Measurements from ENCODE around the gene FAM107B. TPM values are rescaled to one million over a fixed set of nuclear protein-coding genes. Genes with fewer than 3 reads are reported as not detected.
"Not testable (repeated sequence)": the region's sequence is repeated elsewhere in the genome, so short reads cannot be mapped to it uniquely, and the experiment has no call there.

FAM107B gene
- total and polyA plus RNA-seq, 10 of the 15 experiments (the other 5 are each of a cell fraction or from before 2014, with no cell fraction given), result 22.9 to 162 (median 86.6) TPM

DNA sequence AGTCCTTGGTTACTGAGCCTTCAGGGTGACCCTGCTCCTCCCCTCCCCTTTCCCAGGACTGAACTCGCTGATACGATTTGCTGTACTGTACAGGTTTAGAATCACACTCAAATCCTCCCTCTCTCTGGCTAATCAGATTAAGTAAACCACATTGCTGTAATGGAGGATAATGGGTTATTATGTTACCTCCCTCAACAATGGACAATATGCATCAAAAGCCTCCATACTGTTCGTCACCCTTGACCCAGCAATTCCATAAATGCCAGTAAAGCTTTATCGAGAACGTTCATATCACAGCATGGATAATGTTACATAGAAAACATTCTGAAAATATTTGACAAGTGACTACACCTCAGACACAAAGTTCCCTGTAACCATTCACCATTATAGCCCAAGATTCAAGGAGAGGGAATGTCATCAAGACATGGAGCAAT, 61.7 kb downstream of the FAM107B start:
- Histone ChIP-seq H3K4me1 (ENCODE audit: control insufficient read depth, insufficient read depth, low read length) (no peaks in the 10 kb centered on the region), H3K36me3 (ENCODE audit: control insufficient read depth in 2 of 2, insufficient read depth in 2 of 2, low read length in 1 of 2) (no peaks in the 10 kb centered on the region), H3K27ac (ENCODE audit: control insufficient read depth, insufficient read depth) (no peak overlapping the region), H3K4me2 (ENCODE audit: control insufficient read depth, insufficient read depth) (no peak overlapping the region), H3K4me3 (no peak overlapping the region), H3K9ac (ENCODE audit: control insufficient read depth, insufficient read depth, low read length) (no peak overlapping the region), H4K20me1 (ENCODE audit: control insufficient read depth, insufficient read depth) (no peaks in the 10 kb centered on the region), H3K79me2 (ENCODE audit: control insufficient read depth, insufficient read depth, low read length) (no peaks in the 10 kb centered on the region), H3K27me3 (replicated peaks in 1 of 2; ENCODE audit: control insufficient read depth in 2 of 2, insufficient read depth in 2 of 2, low read length in 1 of 2) (no peaks in the 10 kb centered on the region), H2AFZ (ENCODE audit: control insufficient read depth, low read depth, low read length) (no peak overlapping the region), H3K9me3 (replicated peaks; ENCODE audit: control insufficient read depth, insufficient read depth, low read length) (no peaks in the 10 kb centered on the region)
- intact Hi-C loops (cut with micrococcal nuclease; ENCODE audit: unreplicated experiment) (no loop called here), in situ Hi-C loops (cut with MboI) (no loop called here)
- no peak for TF ChIP-seq ZNF274 (IDR thresholded peaks at IDR 0.05; ENCODE audit: insufficient read depth, insufficient read length)
- no peak for TF ChIP-seq LARP7 (IDR thresholded peaks at IDR 0.05)
- TF ChIP-seq IKZF2 (IDR thresholded peaks at IDR 0.05), result no peak
- no peak for TF ChIP-seq NRF1 (conservative IDR thresholded peaks at IDR 0.05; ENCODE audit: low read depth, low read length)
- TF ChIP-seq, protein P1, sequence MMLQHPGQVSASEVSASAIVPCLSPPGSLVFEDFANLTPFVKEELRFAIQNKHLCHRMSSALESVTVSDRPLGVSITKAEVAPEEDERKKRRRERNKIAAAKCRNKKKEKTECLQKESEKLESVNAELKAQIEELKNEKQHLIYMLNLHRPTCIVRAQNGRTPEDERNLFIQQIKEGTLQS (IDR thresholded peaks at IDR 0.05; ENCODE audit: borderline replicate concordance, extremely low read depth, low read depth, low read length), result no peak
- TF ChIP-seq PAX5 (IDR thresholded peaks at IDR 0.05; ENCODE audit: borderline replicate concordance, low read depth, low read length), result no peak
- no peak for TF ChIP-seq NFIC (IDR thresholded peaks at IDR 0.05; ENCODE audit: low read depth, low read length)
- no peak for TF ChIP-seq NFYB (IDR thresholded peaks at IDR 0.05; ENCODE audit: insufficient read depth, low read depth, low read length)
- TF ChIP-seq YY1 (IDR thresholded peaks at IDR 0.05; ENCODE audit: low read depth, low read length), result no peak
- TF ChIP-seq, protein P2, sequence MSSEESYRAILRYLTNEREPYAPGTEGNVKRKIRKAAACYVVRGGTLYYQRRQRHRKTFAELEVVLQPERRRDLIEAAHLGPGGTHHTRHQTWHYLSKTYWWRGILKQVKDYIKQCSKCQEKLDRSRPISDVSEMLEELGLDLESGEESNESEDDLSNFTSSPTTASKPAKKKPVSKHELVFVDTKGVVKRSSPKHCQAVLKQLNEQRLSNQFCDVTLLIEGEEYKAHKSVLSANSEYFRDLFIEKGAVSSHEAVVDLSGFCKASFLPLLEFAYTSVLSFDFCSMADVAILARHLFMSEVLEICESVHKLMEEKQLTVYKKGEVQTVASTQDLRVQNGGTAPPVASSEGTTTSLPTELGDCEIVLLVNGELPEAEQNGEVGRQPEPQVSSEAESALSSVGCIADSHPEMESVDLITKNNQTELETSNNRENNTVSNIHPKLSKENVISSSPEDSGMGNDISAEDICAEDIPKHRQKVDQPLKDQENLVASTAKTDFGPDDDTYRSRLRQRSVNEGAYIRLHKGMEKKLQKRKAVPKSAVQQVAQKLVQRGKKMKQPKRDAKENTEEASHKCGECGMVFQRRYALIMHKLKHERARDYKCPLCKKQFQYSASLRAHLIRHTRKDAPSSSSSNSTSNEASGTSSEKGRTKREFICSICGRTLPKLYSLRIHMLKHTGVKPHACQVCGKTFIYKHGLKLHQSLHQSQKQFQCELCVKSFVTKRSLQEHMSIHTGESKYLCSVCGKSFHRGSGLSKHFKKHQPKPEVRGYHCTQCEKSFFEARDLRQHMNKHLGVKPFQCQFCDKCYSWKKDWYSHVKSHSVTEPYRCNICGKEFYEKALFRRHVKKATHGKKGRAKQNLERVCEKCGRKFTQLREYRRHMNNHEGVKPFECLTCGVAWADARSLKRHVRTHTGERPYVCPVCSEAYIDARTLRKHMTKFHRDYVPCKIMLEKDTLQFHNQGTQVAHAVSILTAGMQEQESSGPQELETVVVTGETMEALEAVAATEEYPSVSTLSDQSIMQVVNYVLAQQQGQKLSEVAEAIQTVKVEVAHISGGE (CRISPR knock-in tag; IDR thresholded peaks at IDR 0.05), result no peak
- TF ChIP-seq RAD51 (IDR thresholded peaks at IDR 0.05), result no peak
- ChIA-PET CTCF (no interaction called here), POLR2A (interaction anchor here (1.2 kb wide), 1 partner anchor 12 kb away, joined by 3 read pairs; no protein-coding TSS in a partner anchor), RAD21 (ENCODE audit: unreplicated experiment) (no interaction called here), SMC1A (ENCODE audit: uncharacterized antibody, unreplicated experiment) (no interaction called here)
- no peak for ATAC-seq
- FAIRE-seq, result no peak
- no TSS peak for BruUV-seq (replicated peaks)
- 51% methylated on average over 5 of the region's 5 CpGs for WGBS (ENCODE audit: insufficient coverage, insufficient replicate concordance, low lambda C conversion rate, missing lambda C conversion rate)
- no peak for DNase-seq (ENCODE audit: low read depth, low spot score)

DNA sequence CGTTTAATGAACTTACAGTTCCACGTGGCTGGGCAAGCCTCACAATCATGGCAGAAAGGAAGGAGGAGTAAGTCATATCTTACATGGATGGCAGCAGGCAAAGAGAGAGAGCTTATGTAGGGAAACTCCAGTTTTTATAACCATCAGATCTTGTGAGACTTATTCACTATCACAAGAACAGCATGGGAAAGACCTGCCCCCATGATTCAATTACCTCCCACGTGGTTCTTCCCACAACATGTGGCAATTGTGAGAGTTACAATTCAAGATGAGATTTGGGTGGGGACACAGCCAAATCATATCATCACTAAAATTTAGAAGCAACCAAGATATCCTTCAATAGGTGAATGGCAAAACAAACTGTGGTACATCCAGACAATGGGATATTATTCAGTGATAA, 65.4 kb downstream of the FAM107B start:
- CTCF ChIA-PET, result interaction anchor here (1.0 kb wide), 1 partner anchor 136 kb away, joined by 3 read pairs; no protein-coding TSS in a partner anchor
- BruUV-seq (replicated peaks); in situ Hi-C loops (cut with MboI); POLR2A ChIA-PET; H3K4me1 ChIP-seq (ENCODE audit: control insufficient read depth, insufficient read depth, low read length); H2AFZ ChIP-seq (ENCODE audit: control insufficient read depth, low read depth, low read length); intact Hi-C loops (cut with micrococcal nuclease; ENCODE audit: unreplicated experiment); H3K27ac ChIP-seq (ENCODE audit: control insufficient read depth, insufficient read depth); H4K20me1 ChIP-seq (ENCODE audit: control insufficient read depth, insufficient read depth); H3K4me3 ChIP-seq; RAD21 ChIA-PET (ENCODE audit: unreplicated experiment); DNase-seq (ENCODE audit: low read depth, low spot score); H3K9me3 ChIP-seq (replicated peaks; ENCODE audit: control insufficient read depth, insufficient read depth, low read length); ATAC-seq; H3K36me3 ChIP-seq (ENCODE audit: control insufficient read depth in 2 of 2, insufficient read depth in 2 of 2, low read length in 1 of 2); FAIRE-seq; H3K4me2 ChIP-seq (ENCODE audit: control insufficient read depth, insufficient read depth); H3K27me3 ChIP-seq (replicated peaks in 1 of 2; ENCODE audit: control insufficient read depth in 2 of 2, insufficient read depth in 2 of 2, low read length in 1 of 2); H3K9ac ChIP-seq (ENCODE audit: control insufficient read depth, insufficient read depth, low read length); H3K79me2 ChIP-seq (ENCODE audit: control insufficient read depth, insufficient read depth, low read length): not testable (repeated sequence)
- SMC1A ChIA-PET (ENCODE audit: uncharacterized antibody, unreplicated experiment), result interaction anchor here (0.8 kb wide), 1 partner anchor 45 kb away, joined by 3 read pairs; no protein-coding TSS in a partner anchor
- WGBS (ENCODE audit: insufficient coverage, insufficient replicate concordance, low lambda C conversion rate, missing lambda C conversion rate), result 30% methylated on average over 3 of the region's 3 CpGs

All from GM12878 (cell line).